HepG2 (cell line): ENCODE results near the gene BUB1B. TPM values are rescaled to one million over a fixed set of nuclear protein-coding genes. Genes with fewer than 3 reads are reported as not detected.

Experiments used
- ATAC-seq: fragments of 200-7000 bp; cut with Tn5 transposase; 3 replicates; pipeline ENCODE4 v1.9.1; 2020; ENCODE audit warnings: mild to moderate bottlenecking, moderate library complexity
- BruUV-seq: library from RNA; stranded (reverse); fragments of 400-500 nt; replicated peaks from 2 replicates; lab custom pipeline; 2021; lab: Mats Ljungman, UMichigan
- CTCF ChIA-PET: fragments of 300-600 bp; formaldehyde crosslinking; extraction: SDS; loops from one replicate; lab custom pipeline; 2021; ENCODE audit warnings: low total read pairs, inconsistent platforms, low intra/inter-chr PET ratio; lab: Yijun Ruan, JAX
- POLR2A ChIA-PET: fragments of 350-600 bp; sonication (Branson Sonifier 250); formaldehyde crosslinking; loops from one replicate; lab custom pipeline; 2020; ENCODE audit warnings: antibody characterized with exemption, inconsistent platforms; lab: Yijun Ruan, JAX
- DNase-seq: peaks from one replicate; pipeline ENCODE4 v3.0.0-alpha.2; 2015; ENCODE audit warnings: low spot score
- FAIRE-seq: peaks from 3 replicates; lab custom pipeline; 2011; peaks lifted over from hg19 to GRCh38; lab: Jason Lieb, UNC
- H2AFZ ChIP-seq: one replicate; pipeline ENCODE4 v1.6.1; 2011; ENCODE audit warnings: low read length, inconsistent platforms
- H3K27ac ChIP-seq: fragments of 300-600 bp; 3 replicates; pipeline ENCODE4 v1.8.0; 2011; ENCODE audit warnings: mixed run types, mild to moderate bottlenecking, mixed read lengths, low read length, inconsistent platforms; ENCODE audit not compliant: insufficient read depth; ENCODE audit errors: extremely low read length
- H3K27me3 ChIP-seq, 2 experiments: fragments of 200-600 bp in 1 of 2; 2 replicates in 1 of 2; 3 replicates in 1 of 2; pipeline versions ENCODE4 v1.6.0 to v1.8.0; 2011; ENCODE audit warnings: low read length in 2 of 2, mild to moderate bottlenecking in 2 of 2, moderate library complexity in 2 of 2, inconsistent platforms in 1 of 2; ENCODE audit not compliant: insufficient read depth in 2 of 2, control insufficient read depth in 1 of 2
- H3K36me3 ChIP-seq, 2 experiments: fragments of 200-600 bp in 1 of 2; replicated peaks in 1 of 2; 2 replicates in 1 of 2; 3 replicates in 1 of 2; pipeline versions ENCODE4 v1.5.1 to v1.8.0; 2011; ENCODE audit warnings: low read length in 2 of 2, inconsistent platforms in 1 of 2; ENCODE audit not compliant: insufficient read depth in 2 of 2, control insufficient read depth in 1 of 2
- H3K4me1 ChIP-seq: 2 replicates; pipeline ENCODE4 v1.5.1; 2012; ENCODE audit warnings: low read length, inconsistent platforms; ENCODE audit not compliant: insufficient read depth
- H3K4me2 ChIP-seq: 2 replicates; pipeline ENCODE4 v1.6.0; 2011; ENCODE audit warnings: low read depth, low read length, inconsistent platforms
- H3K4me3 ChIP-seq, 3 experiments: fragments of 200-600 bp in 1 of 3; sonication (generic), shearing (Covaris generic) in 1 of 3; replicated peaks in 1 of 3; 2 replicates each; pipeline ENCODE4 v1.5.1; 2011 to 2016; ENCODE audit warnings: low read length in 3 of 3, inconsistent platforms in 2 of 3, low read depth in 2 of 3, mild to moderate bottlenecking in 2 of 3, control low read depth in 1 of 3, mixed read lengths in 1 of 3; ENCODE audit not compliant: insufficient read depth in 1 of 3
- H3K79me2 ChIP-seq: one replicate; pipeline ENCODE4 v1.6.1; 2011; ENCODE audit warnings: low read length, inconsistent platforms; ENCODE audit not compliant: insufficient read depth
- H3K9ac ChIP-seq: 2 replicates; pipeline ENCODE4 v1.6.0; 2011; ENCODE audit warnings: mild to moderate bottlenecking, low read depth, low read length, inconsistent platforms; ENCODE audit not compliant: insufficient read depth
- H3K9me3 ChIP-seq: 2 replicates; pipeline ENCODE4 v1.5.1; 2012; ENCODE audit warnings: mild to moderate bottlenecking, low read length
- H4K20me1 ChIP-seq: 2 replicates; pipeline ENCODE4 v1.6.0; 2011; ENCODE audit warnings: inconsistent platforms, mild to moderate bottlenecking, low read length, moderate library complexity; ENCODE audit not compliant: insufficient read depth
- HOMEZ ChIP-seq: IDR thresholded peaks from 2 replicates; pipeline ENCODE4 v1.6.1; 2016; ENCODE audit warnings: low read depth
- MED13 ChIP-seq: sonication (generic); formaldehyde crosslinking; IDR thresholded peaks from 2 replicates; pipeline ENCODE4 v1.5.0; 2020; ENCODE audit warnings: missing genetic modification reagents
- RNF2 ChIP-seq: fragments of 450-650 bp; conservative IDR thresholded peaks from 2 replicates; pipeline ENCODE4 v1.6.1; 2016; ENCODE audit warnings: low read depth
- XRCC5 ChIP-seq: fragments of 200-400 bp; formaldehyde crosslinking; optimal IDR thresholded peaks from 2 replicates; pipeline ENCODE3; 2017; ENCODE audit warnings: mild to moderate bottlenecking, low read length
- ZFX ChIP-seq: sonication (generic); formaldehyde crosslinking; IDR thresholded peaks from 2 replicates; pipeline ENCODE4 v1.4.0; 2020; ENCODE audit warnings: mild to moderate bottlenecking, low read depth, missing genetic modification reagents, moderate library complexity
- ZNF318 ChIP-seq: sonication (generic); formaldehyde crosslinking; IDR thresholded peaks from 2 replicates; pipeline ENCODE4 v1.4.0; 2020; ENCODE audit warnings: mild to moderate bottlenecking, missing genetic modification reagents
- WGBS: methylation state at CpG from one replicate; pipeline ENCODE4 v1.1.6; 2017; ENCODE audit warnings: low lambda C conversion rate; 5-methylcytosine and 5-hydroxymethylcytosine counted together
- in situ Hi-C: cut with HindIII; loops from 2 replicates; pipeline ENCODE4 v1.10.0; 2017; ENCODE audit warnings: low pct_unique_long_range_greater_than_20kb; ENCODE audit not compliant: extremely low pct_ligation_motif_present
- intact Hi-C: fragments of 100-400 bp; cut with micrococcal nuclease; formaldehyde crosslinking; loops from one replicate; pipeline ENCODE4 v1.10.0; 2022; ENCODE audit not compliant: unreplicated experiment
- polyA plus RNA-seq, 8 experiments: library from polyadenylated mRNA; depleted of rRNA in 3 of 8; stranded (reverse) in 7 of 8; unstranded in 1 of 8; fragments of >200 nt; fragmentation: Illumina TruSeq in 4 of 8; extraction: Trizol in 4 of 8; gene quantifications; 2 replicates each; pipeline versions ENCODE4 v1.2.1 to v1.2.3, GENCODE V29; 2011 to 2016; ENCODE audit warnings: low read depth in 4 of 8, missing spikeins in 1 of 8, mixed read lengths in 1 of 8; ENCODE audit not compliant: insufficient read depth in 1 of 8
- total RNA-seq, 5 experiments: library from RNA; depleted of rRNA; stranded (reverse); fragments of >200 nt; fragmentation: Illumina TruSeq; extraction: Trizol; gene quantifications; 2 replicates each; pipeline ENCODE4 v1.2.3, GENCODE V29; 2016; ENCODE audit warnings: low read depth in 1 of 5

Gene BUB1B
- total and polyA plus RNA-seq, 2 of the 13 experiments (the other 11 are each of a cell fraction or from before 2014, with no cell fraction given): 26.2 to 63.5 TPM

- CTCF ChIA-PET: no interaction called here
- Histone ChIP-seq H3K4me1 (peaks cover 20% of the 10 kb centered on the region), H3K27ac (no peak overlapping the region), H3K79me2 (no peaks in the 10 kb centered on the region), H2AFZ (no peak overlapping the region), H3K4me2 (peak overlapping the region; percentile 13; the same call in 1 of the 2 replicates)
- 45% methylated on average over 9 of the region's 17 CpGs for WGBS
- no peak for FAIRE-seq
- in situ Hi-C loops: no loop called here
- TF ChIP-seq ZFX (CRISPR knock-in tag) (0 out of 2 replicates have a peak, but pooled peaks have one; percentile 19), RNF2 (no peak)
- TF ChIP-seq, all 625 proteins: peak for 1
- H3K9ac ChIP-seq: no peak overlapping the region
- no peaks in the 10 kb centered on the region for H4K20me1 ChIP-seq
- intact Hi-C loops: no loop called here
- H3K36me3 ChIP-seq: no peaks in the 10 kb centered on the region
- ATAC-seq (peak; percentile 18), DNase-seq (no peak)
- no TSS peak for BruUV-seq
- peaks cover 4 to 52% of the 10 kb centered on the region in 2 experiments; a peak in 4 of 5 replicates for H3K27me3 ChIP-seq
- POLR2A ChIA-PET: no interaction called here
- no peak overlapping the region for H3K4me3 ChIP-seq
- H3K9me3 ChIP-seq: no peaks in the 10 kb centered on the region
Measured at GRCh38 chr15:40256638-40257235, 95.9 kb downstream of the BUB1B start.

- FAIRE-seq: no peak
- in situ Hi-C loops: no loop called here
- no peak for TF ChIP-seq HOMEZ (CRISPR knock-in tag)
- no peak for TF ChIP-seq ZNF318
- peak; percentile 10 for TF ChIP-seq XRCC5
- TF ChIP-seq MED13: no peak
Measured at GRCh38 chr15:40257656-40258450, 97.0 kb downstream of the BUB1B start.

More at GRCh38 chr15:40257656-40258450, 97.0 kb downstream of the BUB1B start:
- H3K4me3 ChIP-seq: no peak overlapping the region
- DNase-seq: no peak
- peaks cover 20% of the 10 kb centered on the region for H3K4me1 ChIP-seq
- no peaks in the 10 kb centered on the region for H3K36me3 ChIP-seq
- no peaks in the 10 kb centered on the region for H3K9me3 ChIP-seq
- 39% methylated on average over 7 of the region's 9 CpGs for WGBS
- no peak overlapping the region for H3K4me2 ChIP-seq
- ChIA-PET CTCF (no interaction called here), POLR2A (no interaction called here)
- no peak overlapping the region for H3K9ac ChIP-seq
- no TSS peak for BruUV-seq
- intact Hi-C loops: no loop called here
- H4K20me1 ChIP-seq: no peaks in the 10 kb centered on the region
- peaks cover 3 to 46% of the 10 kb centered on the region in 2 experiments; a peak in 4 of 5 replicates for H3K27me3 ChIP-seq
- H3K27ac ChIP-seq: no peak overlapping the region
- no peaks in the 10 kb centered on the region for H3K79me2 ChIP-seq
- no peak for ATAC-seq
- H2AFZ ChIP-seq: no peak overlapping the region
